ENCODE measurements around the gene WDR37. TPM values are rescaled to one million over a fixed set of nuclear protein-coding genes. Genes with fewer than 3 reads are reported as not detected.
"Not testable (repeated sequence)": the region's sequence is repeated elsewhere in the genome, so short reads cannot be mapped to it uniquely, and the experiment has no call there.

Gene WDR37
- total RNA-seq, result 12.5 TPM

- Histone ChIP-seq H3K27ac (ENCODE audit: low read depth, low read length) (peak within 1 kb of the TSS; percentile 98), H3K4me3 (ENCODE audit: low read length in 3 of 3) (peak within 1 kb of the TSS; percentile 93 to 99 (median 98)), H3K36me3 (ENCODE audit: control insufficient read depth in 3 of 3, insufficient read depth in 3 of 3, low read length in 3 of 3) (peaks cover 3 to 17% (median 13%) of the 10 kb centered on the region in 3 donors), H3K27me3 (ENCODE audit: control insufficient read depth in 3 of 3, insufficient read depth in 3 of 3, low read length in 3 of 3) (no peaks in the 10 kb centered on the region), H3K9me3 (ENCODE audit: control insufficient read depth in 3 of 3, low read length in 3 of 3) (no peaks in the 10 kb centered on the region), H3K9ac (ENCODE audit: low read depth in 1 of 3, low read length in 3 of 3) (peak within 1 kb of the TSS; percentile 95 to 97 (median 96)), H3K4me1 (ENCODE audit: control insufficient read depth in 3 of 3, insufficient read depth in 3 of 3, low read length in 3 of 3) (peaks cover 28 to 41% (median 30%) of the 10 kb centered on the region in 3 donors)
These were observed at the start of gene WDR37 for GRCh38 chr10:1056326-1057105. Gene WDR37, plus strand, starts transcription at chr10:1056385. Its CDS starts 15,771 bp downstream, at chr10:1072156.

GRCh38 chr10:1006573-1006972 lies 49.6 kb upstream of the WDR37 start:
- H3K36me3 ChIP-seq (ENCODE audit: control insufficient read depth in 3 of 3, insufficient read depth in 3 of 3, low read length in 3 of 3), result peaks cover 75 to 88% (median 84%) of the 10 kb centered on the region in 3 donors
- H3K9me3 ChIP-seq (ENCODE audit: control insufficient read depth in 3 of 3, low read length in 3 of 3), result peaks cover 0 to 6% (median 0%) of the 10 kb centered on the region in 3 donors
- H3K27ac ChIP-seq (ENCODE audit: low read depth, low read length), result no peak overlapping the region
- no peak overlapping the region for H3K9ac ChIP-seq (ENCODE audit: low read depth in 1 of 3, low read length in 3 of 3)
- no peaks in the 10 kb centered on the region for H3K27me3 ChIP-seq (ENCODE audit: control insufficient read depth in 3 of 3, insufficient read depth in 3 of 3, low read length in 3 of 3)
- no peak overlapping the region for H3K4me3 ChIP-seq (ENCODE audit: low read length in 3 of 3)
- H3K4me1 ChIP-seq (ENCODE audit: control insufficient read depth in 3 of 3, insufficient read depth in 3 of 3, low read length in 3 of 3), result no peaks in the 10 kb centered on the region

GRCh38 chr10:1007583-1007982 lies 48.6 kb upstream of the WDR37 start:
- Histone ChIP-seq H3K4me1 (ENCODE audit: control insufficient read depth in 3 of 3, insufficient read depth in 3 of 3, low read length in 3 of 3) (no peaks in the 10 kb centered on the region), H3K9me3 (ENCODE audit: control insufficient read depth in 3 of 3, low read length in 3 of 3) (peaks cover 0 to 3% (median 0%) of the 10 kb centered on the region in 3 donors), H3K27ac (ENCODE audit: low read depth, low read length) (no peak overlapping the region), H3K4me3 (ENCODE audit: low read length in 3 of 3) (no peak overlapping the region), H3K27me3 (ENCODE audit: control insufficient read depth in 3 of 3, insufficient read depth in 3 of 3, low read length in 3 of 3) (no peaks in the 10 kb centered on the region), H3K9ac (ENCODE audit: low read depth in 1 of 3, low read length in 3 of 3) (no peak overlapping the region), H3K36me3 (ENCODE audit: control insufficient read depth in 3 of 3, insufficient read depth in 3 of 3, low read length in 3 of 3) (peaks cover 79 to 90% (median 86%) of the 10 kb centered on the region in 3 donors)

GRCh38 chr10:1009071-1009494 lies 47.1 kb upstream of the WDR37 start:
- H3K9ac ChIP-seq (ENCODE audit: low read depth in 1 of 3, low read length in 3 of 3), result no peak overlapping the region
- H3K27ac ChIP-seq (ENCODE audit: low read depth, low read length), result no peak overlapping the region
- H3K9me3 ChIP-seq (ENCODE audit: control insufficient read depth in 3 of 3, low read length in 3 of 3), result no peaks in the 10 kb centered on the region
- no peaks in the 10 kb centered on the region for H3K4me1 ChIP-seq (ENCODE audit: control insufficient read depth in 3 of 3, insufficient read depth in 3 of 3, low read length in 3 of 3)
- no peaks in the 10 kb centered on the region for H3K27me3 ChIP-seq (ENCODE audit: control insufficient read depth in 3 of 3, insufficient read depth in 3 of 3, low read length in 3 of 3)
- H3K4me3 ChIP-seq (ENCODE audit: low read length in 3 of 3), result no peak overlapping the region
- peaks cover 71 to 82% (median 79%) of the 10 kb centered on the region in 3 donors for H3K36me3 ChIP-seq (ENCODE audit: control insufficient read depth in 3 of 3, insufficient read depth in 3 of 3, low read length in 3 of 3)

GRCh38 chr10:1009947-1010346 lies 46.2 kb upstream of the WDR37 start:
- not testable (repeated sequence) for H3K4me3 ChIP-seq (ENCODE audit: low read length in 3 of 3); H3K4me1 ChIP-seq (ENCODE audit: control insufficient read depth in 3 of 3, insufficient read depth in 3 of 3, low read length in 3 of 3); H3K27ac ChIP-seq (ENCODE audit: low read depth, low read length); H3K9me3 ChIP-seq (ENCODE audit: control insufficient read depth in 3 of 3, low read length in 3 of 3); H3K27me3 ChIP-seq (ENCODE audit: control insufficient read depth in 3 of 3, insufficient read depth in 3 of 3, low read length in 3 of 3); H3K9ac ChIP-seq (ENCODE audit: low read depth in 1 of 3, low read length in 3 of 3)
- peaks cover 66 to 75% (median 74%) of the 10 kb centered on the region in 3 donors for H3K36me3 ChIP-seq (ENCODE audit: control insufficient read depth in 3 of 3, insufficient read depth in 3 of 3, low read length in 3 of 3)

GRCh38 chr10:1010703-1011102 lies 45.5 kb upstream of the WDR37 start:
- Histone ChIP-seq H3K4me1 (ENCODE audit: control insufficient read depth in 3 of 3, insufficient read depth in 3 of 3, low read length in 3 of 3) (no peaks in the 10 kb centered on the region), H3K36me3 (ENCODE audit: control insufficient read depth in 3 of 3, insufficient read depth in 3 of 3, low read length in 3 of 3) (peaks cover 66 to 74% (median 70%) of the 10 kb centered on the region in 3 donors), H3K27me3 (ENCODE audit: control insufficient read depth in 3 of 3, insufficient read depth in 3 of 3, low read length in 3 of 3) (no peaks in the 10 kb centered on the region), H3K27ac (ENCODE audit: low read depth, low read length) (no peak overlapping the region), H3K9ac (ENCODE audit: low read depth in 1 of 3, low read length in 3 of 3) (no peak overlapping the region), H3K4me3 (ENCODE audit: low read length in 3 of 3) (no peak overlapping the region), H3K9me3 (ENCODE audit: control insufficient read depth in 3 of 3, low read length in 3 of 3) (no peaks in the 10 kb centered on the region)

- Histone ChIP-seq H3K36me3 (ENCODE audit: control insufficient read depth in 3 of 3, insufficient read depth in 3 of 3, low read length in 3 of 3) (peaks cover 66 to 75% (median 71%) of the 10 kb centered on the region in 3 donors), H3K9me3 (ENCODE audit: control insufficient read depth in 3 of 3, low read length in 3 of 3) (no peaks in the 10 kb centered on the region), H3K27me3 (ENCODE audit: control insufficient read depth in 3 of 3, insufficient read depth in 3 of 3, low read length in 3 of 3) (no peaks in the 10 kb centered on the region), H3K9ac (ENCODE audit: low read depth in 1 of 3, low read length in 3 of 3) (no peak overlapping the region), H3K4me3 (ENCODE audit: low read length in 3 of 3) (no peak overlapping the region), H3K4me1 (ENCODE audit: control insufficient read depth in 3 of 3, insufficient read depth in 3 of 3, low read length in 3 of 3) (no peaks in the 10 kb centered on the region), H3K27ac (ENCODE audit: low read depth, low read length) (no peak overlapping the region)
These were observed 44.5 kb upstream of the WDR37 start for GRCh38 chr10:1011696-1012095.

- Histone ChIP-seq H3K36me3 (ENCODE audit: control insufficient read depth in 3 of 3, insufficient read depth in 3 of 3, low read length in 3 of 3) (peaks cover 49 to 62% (median 60%) of the 10 kb centered on the region in 3 donors), H3K4me1 (ENCODE audit: control insufficient read depth in 3 of 3, insufficient read depth in 3 of 3, low read length in 3 of 3) (no peaks in the 10 kb centered on the region), H3K4me3 (ENCODE audit: low read length in 3 of 3) (no peak overlapping the region), H3K9ac (ENCODE audit: low read depth in 1 of 3, low read length in 3 of 3) (no peak overlapping the region), H3K27me3 (ENCODE audit: control insufficient read depth in 3 of 3, insufficient read depth in 3 of 3, low read length in 3 of 3) (no peaks in the 10 kb centered on the region), H3K27ac (ENCODE audit: low read depth, low read length) (no peak overlapping the region), H3K9me3 (ENCODE audit: control insufficient read depth in 3 of 3, low read length in 3 of 3) (no peaks in the 10 kb centered on the region)
These were observed 40.5 kb upstream of the WDR37 start for GRCh38 chr10:1015688-1016087.

- no peak overlapping the region for H3K9ac ChIP-seq (ENCODE audit: low read depth in 1 of 3, low read length in 3 of 3)
- peaks cover 7 to 16% (median 14%) of the 10 kb centered on the region in 3 donors for H3K4me1 ChIP-seq (ENCODE audit: control insufficient read depth in 3 of 3, insufficient read depth in 3 of 3, low read length in 3 of 3)
- no peaks in the 10 kb centered on the region for H3K9me3 ChIP-seq (ENCODE audit: control insufficient read depth in 3 of 3, low read length in 3 of 3)
- H3K27ac ChIP-seq (ENCODE audit: low read depth, low read length), result no peak overlapping the region
- H3K27me3 ChIP-seq (ENCODE audit: control insufficient read depth in 3 of 3, insufficient read depth in 3 of 3, low read length in 3 of 3), result no peaks in the 10 kb centered on the region
- H3K36me3 ChIP-seq (ENCODE audit: control insufficient read depth in 3 of 3, insufficient read depth in 3 of 3, low read length in 3 of 3), result peaks cover 41 to 45% (median 42%) of the 10 kb centered on the region in 3 donors
- H3K4me3 ChIP-seq (ENCODE audit: low read length in 3 of 3), result no peak overlapping the region
These were observed 36.8 kb upstream of the WDR37 start for GRCh38 chr10:1019362-1019761.

GRCh38 chr10:1020460-1020859 lies 35.7 kb upstream of the WDR37 start:
- no peaks in the 10 kb centered on the region for H3K27me3 ChIP-seq (ENCODE audit: control insufficient read depth in 3 of 3, insufficient read depth in 3 of 3, low read length in 3 of 3)
- H3K27ac ChIP-seq (ENCODE audit: low read depth, low read length), result no peak overlapping the region
- H3K4me1 ChIP-seq (ENCODE audit: control insufficient read depth in 3 of 3, insufficient read depth in 3 of 3, low read length in 3 of 3), result peaks cover 9 to 23% (median 14%) of the 10 kb centered on the region in 3 donors
- no peak overlapping the region for H3K4me3 ChIP-seq (ENCODE audit: low read length in 3 of 3)
- no peaks in the 10 kb centered on the region for H3K9me3 ChIP-seq (ENCODE audit: control insufficient read depth in 3 of 3, low read length in 3 of 3)
- H3K36me3 ChIP-seq (ENCODE audit: control insufficient read depth in 3 of 3, insufficient read depth in 3 of 3, low read length in 3 of 3), result peaks cover 36 to 45% (median 42%) of the 10 kb centered on the region in 3 donors
- no peak overlapping the region for H3K9ac ChIP-seq (ENCODE audit: low read depth in 1 of 3, low read length in 3 of 3)
